ENCODE data around the gene LETMD1. TPM values are rescaled to one million over a fixed set of nuclear protein-coding genes. Genes with fewer than 3 reads are reported as not detected.

LETMD1 gene
- total RNA-seq, 1 experiment from 2014 or later, result 65.8 TPM

DNA sequence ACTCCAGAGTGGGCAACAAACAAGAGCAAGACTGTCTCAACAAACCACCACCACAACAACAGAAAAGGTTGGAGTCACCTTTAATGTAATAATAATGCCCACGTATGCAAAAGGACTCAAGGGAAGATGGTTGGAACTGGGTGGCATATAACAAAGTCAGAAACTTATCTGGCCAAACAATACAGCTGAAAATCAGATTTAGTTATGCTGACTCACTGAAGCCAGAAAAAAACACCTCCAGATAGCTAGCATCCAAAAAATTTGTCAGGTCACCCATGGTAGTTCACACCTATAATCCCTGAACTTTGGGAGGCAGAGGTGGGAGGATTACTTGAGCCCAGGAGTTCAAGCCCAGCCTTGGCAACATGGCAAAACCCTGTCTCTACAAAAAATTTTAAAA, 46.3 kb upstream of the LETMD1 start:
- Mint-ChIP-seq H3K9me3 (ENCODE audit: unreplicated experiment) (no peaks in the 10 kb centered on the region), H3K4me3 (ENCODE audit: unreplicated experiment) (no peak overlapping the region), H3K27ac (ENCODE audit: low read depth, unreplicated experiment) (no peak overlapping the region)

GRCh38 chr12:51004504-51004903, 43.6 kb upstream of the LETMD1 start:
- no peak overlapping the region for H3K27ac Mint-ChIP-seq (ENCODE audit: low read depth, unreplicated experiment)
- no peaks in the 10 kb centered on the region for H3K4me1 Mint-ChIP-seq (ENCODE audit: insufficient read depth, unreplicated experiment)
- ChIA-PET POLR2A (interaction anchor here (0.7 kb wide), 1 partner anchor 21 kb away, joined by 3 read pairs; no protein-coding TSS in a partner anchor), CTCF (interaction anchor here (1.1 kb wide), 1 partner anchor 18 kb away, joined by 3 read pairs; no protein-coding TSS in a partner anchor)
- no peak for DNase-seq (ENCODE audit: unreplicated experiment)
- TF ChIP-seq CTCF (IDR thresholded peaks at IDR 0.05; ENCODE audit: unreplicated experiment), result no peak
- no TSS peak for BruUV-seq (replicated peaks)
- intact Hi-C loops (cut with micrococcal nuclease), result no loop called here
- H3K4me3 Mint-ChIP-seq (ENCODE audit: unreplicated experiment), result no peak overlapping the region
- no peaks in the 10 kb centered on the region for H3K9me3 Mint-ChIP-seq (ENCODE audit: unreplicated experiment)
- H3K36me3 Mint-ChIP-seq (ENCODE audit: insufficient read depth, unreplicated experiment), result peaks cover 89% of the 10 kb centered on the region
- H3K27me3 Mint-ChIP-seq (ENCODE audit: insufficient read depth, unreplicated experiment), result no peaks in the 10 kb centered on the region

More for the DNA sequence above, 46.3 kb upstream of the LETMD1 start:
- ChIA-PET CTCF (interaction anchor here (0.6 to 1.8 kb wide), 3 partner anchors 13 to 931 kb away, joined by 4 to 7 read pairs (median 5); no protein-coding TSS in a partner anchor), POLR2A (interaction anchor here (1.1 to 1.2 kb wide), 2 partner anchors 10 to 17 kb away, joined by 3 read pairs; no protein-coding TSS in a partner anchor)
- intact Hi-C loops (cut with micrococcal nuclease), result no loop called here
- Mint-ChIP-seq H3K4me1 (ENCODE audit: insufficient read depth, unreplicated experiment) (no peaks in the 10 kb centered on the region), H3K36me3 (ENCODE audit: insufficient read depth, unreplicated experiment) (peaks cover 78% of the 10 kb centered on the region), H3K27me3 (ENCODE audit: insufficient read depth, unreplicated experiment) (no peaks in the 10 kb centered on the region)
- no TSS peak for BruUV-seq (replicated peaks)
- no peak for TF ChIP-seq CTCF (IDR thresholded peaks at IDR 0.05; ENCODE audit: unreplicated experiment)
- DNase-seq (ENCODE audit: unreplicated experiment), result no peak

DNA sequence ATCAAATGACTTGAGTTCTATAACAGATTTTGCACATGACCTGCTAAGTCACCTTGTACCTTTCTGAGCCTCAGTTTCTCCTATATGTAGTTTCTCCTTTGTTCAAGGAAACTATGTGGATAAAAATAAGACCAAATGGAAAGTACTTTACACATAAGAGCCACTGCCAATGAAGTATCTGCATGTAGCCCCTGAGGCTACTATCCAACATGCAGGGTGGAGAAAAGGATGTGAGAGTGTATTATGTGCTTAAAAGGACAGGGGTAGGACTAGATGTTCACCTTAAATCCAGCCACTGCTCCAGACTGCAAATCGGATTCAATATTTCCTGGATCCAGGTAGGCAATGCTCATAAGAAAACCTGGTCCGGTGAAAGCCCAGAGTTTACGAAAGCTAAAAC, 43.1 kb upstream of the LETMD1 start:
- no peak for TF ChIP-seq CTCF (IDR thresholded peaks at IDR 0.05; ENCODE audit: unreplicated experiment)
- no peak for DNase-seq (ENCODE audit: unreplicated experiment)
- Mint-ChIP-seq H3K27me3 (ENCODE audit: insufficient read depth, unreplicated experiment) (no peaks in the 10 kb centered on the region), H3K36me3 (ENCODE audit: insufficient read depth, unreplicated experiment) (peaks cover 84% of the 10 kb centered on the region), H3K27ac (ENCODE audit: low read depth, unreplicated experiment) (no peak overlapping the region), H3K9me3 (ENCODE audit: unreplicated experiment) (no peaks in the 10 kb centered on the region), H3K4me3 (ENCODE audit: unreplicated experiment) (no peak overlapping the region), H3K4me1 (ENCODE audit: insufficient read depth, unreplicated experiment) (no peaks in the 10 kb centered on the region)
- intact Hi-C loops (cut with micrococcal nuclease), result no loop called here
- no TSS peak for BruUV-seq (replicated peaks)
- ChIA-PET CTCF (no interaction called here), POLR2A (no interaction called here)

GRCh38 chr12:51005671-51006070, 42.5 kb upstream of the LETMD1 start:
- Mint-ChIP-seq H3K9me3 (ENCODE audit: unreplicated experiment) (no peaks in the 10 kb centered on the region), H3K27me3 (ENCODE audit: insufficient read depth, unreplicated experiment) (no peaks in the 10 kb centered on the region), H3K4me1 (ENCODE audit: insufficient read depth, unreplicated experiment) (no peaks in the 10 kb centered on the region), H3K27ac (ENCODE audit: low read depth, unreplicated experiment) (no peak overlapping the region), H3K4me3 (ENCODE audit: unreplicated experiment) (no peak overlapping the region), H3K36me3 (ENCODE audit: insufficient read depth, unreplicated experiment) (peaks cover 77% of the 10 kb centered on the region)
- POLR2A ChIA-PET, result interaction anchor here (0.7 kb wide), 1 partner anchor 17 kb away, joined by 4 read pairs; no protein-coding TSS in a partner anchor
- CTCF ChIA-PET, result no interaction called here
- no peak for TF ChIP-seq CTCF (IDR thresholded peaks at IDR 0.05; ENCODE audit: unreplicated experiment)
- DNase-seq (ENCODE audit: unreplicated experiment), result no peak
- BruUV-seq (replicated peaks), result no TSS peak
- intact Hi-C loops (cut with micrococcal nuclease), result no loop called here
